ENCODE data around the gene SYF2.
"Not testable (repeated sequence)": the region's sequence is repeated elsewhere in the genome, so short reads cannot be mapped to it uniquely, and the experiment has no call there.

SYF2 gene

GRCh38 chr1:25194572-25195020 is 37.7 kb downstream of the SYF2 start:
- ChIA-PET POLR2A (no interaction called here), CTCF (interaction anchor here (3.3 kb wide), 1 partner anchor 10 kb away, joined by 20 read pairs; no protein-coding TSS in a partner anchor)
- no peak for DNase-seq (ENCODE audit: low read depth, low spot score)
- TF ChIP-seq, protein P1, sequence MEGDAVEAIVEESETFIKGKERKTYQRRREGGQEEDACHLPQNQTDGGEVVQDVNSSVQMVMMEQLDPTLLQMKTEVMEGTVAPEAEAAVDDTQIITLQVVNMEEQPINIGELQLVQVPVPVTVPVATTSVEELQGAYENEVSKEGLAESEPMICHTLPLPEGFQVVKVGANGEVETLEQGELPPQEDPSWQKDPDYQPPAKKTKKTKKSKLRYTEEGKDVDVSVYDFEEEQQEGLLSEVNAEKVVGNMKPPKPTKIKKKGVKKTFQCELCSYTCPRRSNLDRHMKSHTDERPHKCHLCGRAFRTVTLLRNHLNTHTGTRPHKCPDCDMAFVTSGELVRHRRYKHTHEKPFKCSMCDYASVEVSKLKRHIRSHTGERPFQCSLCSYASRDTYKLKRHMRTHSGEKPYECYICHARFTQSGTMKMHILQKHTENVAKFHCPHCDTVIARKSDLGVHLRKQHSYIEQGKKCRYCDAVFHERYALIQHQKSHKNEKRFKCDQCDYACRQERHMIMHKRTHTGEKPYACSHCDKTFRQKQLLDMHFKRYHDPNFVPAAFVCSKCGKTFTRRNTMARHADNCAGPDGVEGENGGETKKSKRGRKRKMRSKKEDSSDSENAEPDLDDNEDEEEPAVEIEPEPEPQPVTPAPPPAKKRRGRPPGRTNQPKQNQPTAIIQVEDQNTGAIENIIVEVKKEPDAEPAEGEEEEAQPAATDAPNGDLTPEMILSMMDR (IDR thresholded peaks at IDR 0.05; ENCODE audit: insufficient read depth, low read length, missing control alignments) = no peak
- no peak overlapping the region for H3K4me3 ChIP-seq (ENCODE audit: low read depth, low read length)

DNA sequence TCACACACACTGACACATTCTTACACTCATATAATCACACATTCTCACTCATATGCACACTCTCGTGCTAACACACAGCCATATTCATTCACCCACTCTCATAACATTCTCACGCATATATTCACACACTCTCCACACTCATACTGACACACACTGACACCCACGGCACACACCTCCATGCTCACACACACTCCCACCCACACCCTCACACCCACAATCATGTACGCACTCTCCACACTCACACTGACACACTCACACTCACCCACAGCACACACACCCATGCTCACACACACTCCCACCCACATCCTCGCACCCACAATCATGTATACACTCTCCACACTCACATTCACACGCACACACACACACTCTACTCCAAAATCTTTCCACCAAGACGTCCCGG is 38.2 kb downstream of the SYF2 start:
- ChIA-PET CTCF (interaction anchor here (3.3 kb wide), 1 partner anchor 11 kb away, joined by 20 read pairs; no protein-coding TSS in a partner anchor), POLR2A (no interaction called here)
- TF ChIP-seq, protein P1 (IDR thresholded peaks at IDR 0.05; ENCODE audit: insufficient read depth, low read length, missing control alignments) = no peak
- no peak overlapping the region for H3K4me3 ChIP-seq (ENCODE audit: low read depth, low read length)
- no peak for DNase-seq (ENCODE audit: low read depth, low spot score)

GRCh38 chr1:25193229-25193628 is 39.1 kb downstream of the SYF2 start:
- POLR2A ChIA-PET = no interaction called here
- CTCF ChIA-PET = interaction anchor here (1.2 kb wide), 1 partner anchor 11 kb away, joined by 5 read pairs; no protein-coding TSS in a partner anchor
- TF ChIP-seq, protein P1 (IDR thresholded peaks at IDR 0.05; ENCODE audit: insufficient read depth, low read length, missing control alignments) = no peak
- H3K4me3 ChIP-seq (ENCODE audit: low read depth, low read length) = no peak overlapping the region
- no peak for DNase-seq (ENCODE audit: low read depth, low spot score)

- CTCF ChIA-PET = no interaction called here
- TF ChIP-seq, protein P1 (IDR thresholded peaks at IDR 0.05; ENCODE audit: insufficient read depth, low read length, missing control alignments) = no peak
- DNase-seq (ENCODE audit: low read depth, low spot score) = no peak
- H3K4me3 ChIP-seq (ENCODE audit: low read depth, low read length) = no peak overlapping the region
- POLR2A ChIA-PET = no interaction called here
Measured at GRCh38 chr1:25192154-25192553, 40.1 kb downstream of the SYF2 start.

DNA sequence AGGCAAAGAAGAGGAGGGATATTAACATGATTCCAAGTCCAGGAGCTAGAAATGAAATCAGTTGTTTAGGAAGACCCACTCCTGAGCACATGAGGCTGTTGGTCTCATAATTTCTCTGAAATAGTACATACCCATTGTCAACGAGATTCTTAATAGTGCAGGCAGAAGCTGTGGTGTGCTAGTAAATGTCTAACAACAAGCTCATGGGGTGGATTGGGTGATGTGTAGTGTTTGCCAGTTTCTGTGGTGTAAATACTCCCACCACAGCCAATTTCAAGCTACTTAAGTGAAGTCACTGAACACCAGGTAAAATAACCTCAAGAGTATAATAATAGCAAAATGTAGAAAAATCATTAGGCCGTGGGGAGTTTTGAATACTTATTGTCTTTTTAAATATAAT is 42.0 kb downstream of the SYF2 start:
- no peak overlapping the region for H3K4me3 ChIP-seq (ENCODE audit: low read depth, low read length)
- DNase-seq (ENCODE audit: low read depth, low spot score) = no peak
- ChIA-PET POLR2A (no interaction called here), CTCF (interaction anchor here (0.9 to 2.0 kb wide), 4 partner anchors 10 to 603 kb away, joined by 3 to 11 read pairs (median 5); no protein-coding TSS in a partner anchor)
- TF ChIP-seq, protein P1 (IDR thresholded peaks at IDR 0.05; ENCODE audit: insufficient read depth, low read length, missing control alignments) = no peak

- POLR2A ChIA-PET; DNase-seq (ENCODE audit: low read depth, low spot score); H3K4me3 ChIP-seq (ENCODE audit: low read depth, low read length): not testable (repeated sequence)
- CTCF ChIA-PET = interaction anchor here (0.9 to 2.2 kb wide), 2 partner anchors 17 to 274 kb away, joined by 3 to 14 read pairs; no protein-coding TSS in a partner anchor
Measured at GRCh38 chr1:25187904-25188303, 44.4 kb downstream of the SYF2 start.

DNA sequence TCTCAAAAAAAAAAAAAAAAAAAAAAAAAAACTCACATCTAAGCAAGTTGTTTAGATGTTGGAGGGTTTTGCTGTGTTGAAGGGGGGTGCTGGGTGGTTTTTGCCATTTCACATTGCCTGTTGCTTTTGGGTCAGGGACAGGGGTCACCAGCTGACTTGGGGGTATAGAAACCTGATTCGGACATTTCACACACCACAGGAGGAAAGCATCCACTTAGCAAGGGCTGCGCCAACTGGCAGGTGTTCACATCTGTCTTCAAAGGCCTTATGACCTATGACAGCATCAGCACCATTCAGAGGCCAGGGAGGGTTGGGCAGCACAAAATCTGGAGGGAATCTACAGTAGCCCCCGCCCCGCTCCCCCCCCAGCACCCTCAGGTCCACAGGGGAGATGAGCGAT is 45.2 kb downstream of the SYF2 start:
- ChIA-PET POLR2A (no interaction called here), CTCF (interaction anchor here (1.1 to 2.2 kb wide), 2 partner anchors 17 to 18 kb away, joined by 4 to 14 read pairs; no protein-coding TSS in a partner anchor)
- TF ChIP-seq, protein P1 (IDR thresholded peaks at IDR 0.05; ENCODE audit: insufficient read depth, low read length, missing control alignments) = no peak
- no peak for DNase-seq (ENCODE audit: low read depth, low spot score)
- H3K4me3 ChIP-seq (ENCODE audit: low read depth, low read length) = no peak overlapping the region
